Peyer's patch (tissue), 4 donors: ENCODE measurements around the gene MEA1.

Experiments
- POLR2A ChIP-seq, 2 donors: fragments of 450-650 bp; IDR thresholded peaks; one replicate each; pipeline ENCODE4 v1.5.1; 2017; ENCODE audit warnings: antibody characterized with exemption in 2 of 2, mild to moderate bottlenecking in 2 of 2, moderate library complexity in 2 of 2
- TF ChIP-seq, protein P1 (sequence below), 6 experiments: fragments of 450-650 bp in 4 of 6; fragments of 200-600 bp in 2 of 6; sonication (generic) in 1 of 6; IDR thresholded peaks; one replicate each; pipeline ENCODE4 v1.5.1; 2017 to 2019; ENCODE audit warnings: antibody characterized with exemption in 6 of 6, mild to moderate bottlenecking in 3 of 6, moderate library complexity in 1 of 6

DNA sequence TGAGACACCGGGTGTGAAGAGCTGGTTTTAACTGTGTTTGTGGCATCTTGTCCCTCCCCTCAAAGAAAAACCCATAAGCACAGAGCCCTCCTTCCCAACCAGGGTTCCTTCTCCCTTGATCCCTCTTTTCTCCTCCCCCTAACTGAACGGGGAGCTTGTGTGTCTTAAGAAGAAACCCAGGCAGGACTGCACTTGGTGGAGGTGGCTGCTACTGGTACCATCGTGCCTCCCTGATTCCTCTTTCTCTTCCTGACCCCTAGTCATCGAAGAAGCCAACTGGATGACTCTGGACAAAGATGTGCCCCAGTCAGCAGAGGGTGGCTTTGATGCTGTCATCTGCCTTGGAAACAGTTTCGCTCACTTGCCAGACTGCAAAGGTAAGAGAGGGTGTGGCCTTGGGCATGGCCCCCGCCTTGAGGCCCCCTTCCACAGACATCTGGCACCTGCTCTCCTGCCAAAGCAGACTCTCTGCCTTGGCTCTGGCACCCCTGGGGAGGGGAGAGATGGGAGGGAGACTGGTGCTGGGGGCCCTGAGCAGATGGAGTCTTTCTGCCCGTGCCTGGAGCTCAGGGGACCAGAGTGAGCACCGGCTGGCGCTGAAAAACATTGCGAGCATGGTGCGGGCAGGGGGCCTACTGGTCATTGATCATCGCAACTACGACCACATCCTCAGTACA lies 51.1 kb downstream of the MEA1 start:
- TF ChIP-seq, protein P1, sequence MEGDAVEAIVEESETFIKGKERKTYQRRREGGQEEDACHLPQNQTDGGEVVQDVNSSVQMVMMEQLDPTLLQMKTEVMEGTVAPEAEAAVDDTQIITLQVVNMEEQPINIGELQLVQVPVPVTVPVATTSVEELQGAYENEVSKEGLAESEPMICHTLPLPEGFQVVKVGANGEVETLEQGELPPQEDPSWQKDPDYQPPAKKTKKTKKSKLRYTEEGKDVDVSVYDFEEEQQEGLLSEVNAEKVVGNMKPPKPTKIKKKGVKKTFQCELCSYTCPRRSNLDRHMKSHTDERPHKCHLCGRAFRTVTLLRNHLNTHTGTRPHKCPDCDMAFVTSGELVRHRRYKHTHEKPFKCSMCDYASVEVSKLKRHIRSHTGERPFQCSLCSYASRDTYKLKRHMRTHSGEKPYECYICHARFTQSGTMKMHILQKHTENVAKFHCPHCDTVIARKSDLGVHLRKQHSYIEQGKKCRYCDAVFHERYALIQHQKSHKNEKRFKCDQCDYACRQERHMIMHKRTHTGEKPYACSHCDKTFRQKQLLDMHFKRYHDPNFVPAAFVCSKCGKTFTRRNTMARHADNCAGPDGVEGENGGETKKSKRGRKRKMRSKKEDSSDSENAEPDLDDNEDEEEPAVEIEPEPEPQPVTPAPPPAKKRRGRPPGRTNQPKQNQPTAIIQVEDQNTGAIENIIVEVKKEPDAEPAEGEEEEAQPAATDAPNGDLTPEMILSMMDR (IDR thresholded peaks at IDR 0.05): no peak
- TF ChIP-seq POLR2A (IDR thresholded peaks at IDR 0.05): no peak
